Endothelial cell of umbilical vein (primary cell): ENCODE results near the gene TBX4. TPM values are rescaled to one million over a fixed set of nuclear protein-coding genes. Genes with fewer than 3 reads are reported as not detected.

Source experiments
- BruUV-seq: library from RNA; stranded (reverse); fragments of 400-500 nt; replicated peaks from 2 replicates; lab custom pipeline; 2021; lab: Mats Ljungman, UMichigan
- CTCF ChIA-PET: fragments of 300-600, 350-600 bp; sonication (Branson Sonifier 250); formaldehyde crosslinking; loops from one replicate; lab custom pipeline; 2021; ENCODE audit warnings: antibody characterized with exemption, inconsistent platforms; lab: Charles Lee
- POLR2A ChIA-PET: fragments of 300-600, 350-600 bp; sonication (Branson Sonifier 250); formaldehyde crosslinking; loops from one replicate; lab custom pipeline; 2021; ENCODE audit warnings: antibody characterized with exemption, inconsistent platforms; lab: Charles Lee
- DNase-seq: peaks from one replicate; pipeline ENCODE4 v3.0.0-alpha.2; 2011; ENCODE audit warnings: low read depth, low spot score
- FAIRE-seq: peaks from 2 replicates; lab custom pipeline; 2011; peaks lifted over from hg19 to GRCh38; lab: Jason Lieb, UNC
- H2AFZ ChIP-seq: 2 replicates; pipeline ENCODE4 v1.6.0; 2012; ENCODE audit warnings: low read depth, low read length, control low read depth, inconsistent platforms
- H3K27ac ChIP-seq: 2 replicates; pipeline ENCODE4 v1.5.1; 2011; ENCODE audit warnings: low read depth, mild to moderate bottlenecking, control low read depth, low read length, moderate library complexity; ENCODE audit not compliant: insufficient read depth
- H3K27me3 ChIP-seq, 2 experiments: 2 replicates each; pipeline versions ENCODE4 v1.6.0 to v1.6.1; 2011; ENCODE audit warnings: low read length in 2 of 2, mixed read lengths in 1 of 2; ENCODE audit not compliant: control insufficient read depth in 2 of 2, insufficient read depth in 2 of 2
- H3K36me3 ChIP-seq, 2 experiments: 2 replicates in 1 of 2; 3 replicates in 1 of 2; pipeline ENCODE4 v1.5.1; 2011; ENCODE audit warnings: low read length in 2 of 2, mild to moderate bottlenecking in 1 of 2, moderate library complexity in 1 of 2; ENCODE audit not compliant: control insufficient read depth in 2 of 2, insufficient read depth in 2 of 2; ENCODE audit errors: extremely low read depth in 1 of 2
- H3K4me1 ChIP-seq: 3 replicates; pipeline ENCODE4 v1.5.1; 2011; ENCODE audit warnings: mild to moderate bottlenecking, low read length; ENCODE audit not compliant: control insufficient read depth, insufficient read depth; ENCODE audit errors: extremely low read depth
- H3K4me2 ChIP-seq: 2 replicates; pipeline ENCODE4 v1.6.1; 2011; ENCODE audit warnings: low read length, control low read depth, mixed read lengths; ENCODE audit not compliant: insufficient read depth
- H3K4me3 ChIP-seq, 3 experiments: fragments of 200-600 bp in 1 of 3; sonication (generic), shearing (Covaris generic) in 1 of 3; replicated peaks in 1 of 3; 2 replicates each; pipeline ENCODE4 v1.5.1; 2011 to 2016; ENCODE audit warnings: control low read depth in 3 of 3, low read length in 3 of 3, mild to moderate bottlenecking in 2 of 3, inconsistent platforms in 1 of 3, low read depth in 1 of 3, moderate library complexity in 1 of 3; ENCODE audit not compliant: insufficient read depth in 1 of 3
- H3K79me2 ChIP-seq: 2 replicates; pipeline ENCODE4 v1.6.0; 2012; ENCODE audit warnings: low read length, inconsistent platforms; ENCODE audit not compliant: control insufficient read depth, insufficient read depth
- H3K9ac ChIP-seq: replicated peaks from 2 replicates; pipeline ENCODE3; 2011; ENCODE audit warnings: low read length, control low read depth; ENCODE audit not compliant: insufficient read depth; ENCODE audit errors: extremely low read depth
- H3K9me1 ChIP-seq: replicated peaks from 3 replicates; pipeline ENCODE4 v1.6.0; 2011; ENCODE audit warnings: mild to moderate bottlenecking, low read length; ENCODE audit not compliant: control insufficient read depth, insufficient read depth; ENCODE audit errors: extremely low read depth
- H3K9me3 ChIP-seq: replicated peaks from 2 replicates; pipeline ENCODE4 v1.5.1; 2012; ENCODE audit warnings: low read length, inconsistent platforms; ENCODE audit not compliant: control insufficient read depth, insufficient read depth
- H4K20me1 ChIP-seq: replicated peaks from 2 replicates; pipeline ENCODE3; 2011; ENCODE audit warnings: mild to moderate bottlenecking, low read length; ENCODE audit not compliant: control insufficient read depth, insufficient read depth; ENCODE audit errors: extremely low read depth
- CTCF ChIP-seq, 2 donors: IDR thresholded peaks; 1 replicate in 1 of 2; 2 replicates in 1 of 2; pipeline ENCODE4 v1.5.1; 2011; ENCODE audit warnings: low read length in 2 of 2, mild to moderate bottlenecking in 2 of 2, moderate library complexity in 2 of 2, control low read depth in 1 of 2, inconsistent platforms in 1 of 2, low read depth in 1 of 2; ENCODE audit not compliant: insufficient read depth in 1 of 2; ENCODE audit errors: extremely low read depth in 1 of 2
- EZH2 ChIP-seq: IDR thresholded peaks from 2 replicates; pipeline ENCODE4 v1.6.1; 2012; ENCODE audit warnings: borderline replicate concordance, low read depth, mild to moderate bottlenecking, moderate library complexity, low read length, inconsistent platforms; ENCODE audit not compliant: severe bottlenecking
- FOS ChIP-seq: IDR thresholded peaks from 2 replicates; pipeline ENCODE4 v1.6.1; 2011; ENCODE audit warnings: mild to moderate bottlenecking, low read length, moderate library complexity, borderline replicate concordance; ENCODE audit not compliant: insufficient read depth
- GATA2 ChIP-seq: IDR thresholded peaks from 2 replicates; pipeline ENCODE4 v1.7.0; 2011; ENCODE audit warnings: low read depth, mild to moderate bottlenecking, moderate library complexity, mixed read lengths, low read length; ENCODE audit not compliant: insufficient read length, insufficient read depth
- JUN ChIP-seq: IDR thresholded peaks from 2 replicates; pipeline ENCODE4 v1.6.1; 2011; ENCODE audit warnings: borderline replicate concordance, low read depth; ENCODE audit not compliant: insufficient read length, insufficient read depth
- MYC ChIP-seq: IDR thresholded peaks from one replicate; pipeline ENCODE4 v1.6.1; 2011; ENCODE audit warnings: mild to moderate bottlenecking, low read depth, low read length
- POLR2A ChIP-seq: IDR thresholded peaks from 2 replicates; pipeline ENCODE4 v1.6.1; 2012; ENCODE audit warnings: low read depth, mild to moderate bottlenecking, control low read depth, low read length
- POLR2AphosphoS5 ChIP-seq: IDR thresholded peaks from 2 replicates; pipeline ENCODE4 v1.6.1; 2012; ENCODE audit warnings: low read depth, mild to moderate bottlenecking, control low read depth, low read length, moderate library complexity; ENCODE audit not compliant: insufficient read depth
- dilution Hi-C: fragments of 300-500 bp; cut with MboI; formaldehyde crosslinking; loops from one replicate; pipeline ENCODE4 v1.15.0; 2019; ENCODE audit warnings: low sequenced_read_pairs; ENCODE audit not compliant: extremely low pct_ligation_motif_present
- intact Hi-C: fragments of 100-400 bp; cut with micrococcal nuclease; formaldehyde crosslinking; loops from one replicate; pipeline ENCODE4 v1.10.0; 2022
- polyA plus RNA-seq, 4 experiments: library from polyadenylated mRNA; depleted of rRNA in 3 of 4; stranded (reverse) in 3 of 4; unstranded in 1 of 4; fragments of >200 nt; gene quantifications; 2 replicates each; pipeline versions ENCODE4 v1.2.1 to v1.2.3, GENCODE V29; 2011 to 2012; ENCODE audit warnings: missing spikeins in 1 of 4
- total RNA-seq: library from RNA; stranded (reverse); gene quantifications from 2 replicates; pipeline ENCODE4 v1.2.3, GENCODE V29; 2021
- TF ChIP-seq, protein P1 (sequence below): IDR thresholded peaks from 2 replicates; pipeline ENCODE4 v1.6.1; 2011; ENCODE audit not compliant: insufficient read depth, insufficient read length

The TBX4 gene
- total and polyA plus RNA-seq, 2 donors (not counting 3 experiments of a cell fraction or from before 2014, with no cell fraction given): not detected

DNA sequence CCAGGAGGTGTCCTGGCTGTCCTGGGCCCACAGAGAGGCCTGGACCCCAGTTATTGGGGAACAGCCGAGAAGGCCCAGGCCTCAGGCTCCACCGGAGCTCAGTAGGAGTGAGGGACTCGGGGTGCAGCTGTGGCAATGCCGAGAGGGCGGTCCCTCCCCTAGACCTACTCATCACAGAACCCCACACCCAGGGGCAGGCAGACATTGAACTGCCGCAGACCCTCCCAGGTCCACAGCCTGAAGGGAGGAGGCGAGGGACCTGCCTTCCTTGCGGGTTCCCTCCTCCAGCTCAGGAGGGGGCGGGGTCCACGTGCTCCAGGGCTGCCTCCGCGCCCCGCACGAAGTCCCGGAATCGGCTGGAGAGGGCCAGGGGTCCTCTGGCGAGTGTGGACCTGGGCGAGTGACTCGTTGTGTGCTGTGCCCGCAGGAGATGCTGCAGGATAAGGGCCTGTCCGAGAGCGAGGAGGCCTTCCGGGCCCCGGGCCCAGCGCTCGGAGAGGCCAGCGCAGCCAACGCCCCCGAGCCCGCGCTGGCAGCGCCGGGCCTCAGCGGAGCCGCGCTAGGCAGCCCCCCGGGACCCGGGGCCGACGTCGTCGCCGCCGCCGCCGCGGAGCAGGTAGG lies 3.9 kb downstream of the TBX4 start:
- Histone ChIP-seq H3K9me3 (no peaks in the 10 kb centered on the region), H2AFZ (no peak overlapping the region), H3K4me1 (peaks cover 3% of the 10 kb centered on the region), H3K9me1 (no peaks in the 10 kb centered on the region), H4K20me1 (peaks cover 2% of the 10 kb centered on the region), H3K27ac (no peak overlapping the region), H3K4me3 (no peak overlapping the region), H3K4me2 (no peak overlapping the region), H3K79me2 (no peaks in the 10 kb centered on the region), H3K36me3 (no peaks in the 10 kb centered on the region), H3K9ac (no peak overlapping the region), H3K27me3 (peaks cover 88 to 99% of the 10 kb centered on the region in 2 experiments)
- DNase-seq (no peak), FAIRE-seq (no peak)
- intact Hi-C loops (no loop called here), dilution Hi-C loops (no loop called here)
- no TSS peak for BruUV-seq
- CTCF ChIA-PET: no interaction called here
- POLR2A ChIA-PET: no interaction called here
- TF ChIP-seq MYC (no peak), GATA2 (no peak), CTCF (IDR thresholded peaks at IDR 0.05; ENCODE audit: extremely low read depth in 1 of 2, insufficient read depth in 1 of 2, low read depth in 1 of 2, low read length in 2 of 2) (no peak), FOS (no peak), JUN (no peak), POLR2AphosphoS5 (no peak), POLR2A (no peak), EZH2 (no peak)
- TF ChIP-seq, protein P1, sequence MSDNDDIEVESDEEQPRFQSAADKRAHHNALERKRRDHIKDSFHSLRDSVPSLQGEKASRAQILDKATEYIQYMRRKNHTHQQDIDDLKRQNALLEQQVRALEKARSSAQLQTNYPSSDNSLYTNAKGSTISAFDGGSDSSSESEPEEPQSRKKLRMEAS: no peak
